ENCODE data around the gene MGARP. TPM values are rescaled to one million over a fixed set of nuclear protein-coding genes. Genes with fewer than 3 reads are reported as not detected.
A peak's percentile ranks its signal among the peaks of the same experiment; 100 is the strongest.

Gene MGARP
- polyA plus RNA-seq, 1 donor: 0.37 TPM

DNA sequence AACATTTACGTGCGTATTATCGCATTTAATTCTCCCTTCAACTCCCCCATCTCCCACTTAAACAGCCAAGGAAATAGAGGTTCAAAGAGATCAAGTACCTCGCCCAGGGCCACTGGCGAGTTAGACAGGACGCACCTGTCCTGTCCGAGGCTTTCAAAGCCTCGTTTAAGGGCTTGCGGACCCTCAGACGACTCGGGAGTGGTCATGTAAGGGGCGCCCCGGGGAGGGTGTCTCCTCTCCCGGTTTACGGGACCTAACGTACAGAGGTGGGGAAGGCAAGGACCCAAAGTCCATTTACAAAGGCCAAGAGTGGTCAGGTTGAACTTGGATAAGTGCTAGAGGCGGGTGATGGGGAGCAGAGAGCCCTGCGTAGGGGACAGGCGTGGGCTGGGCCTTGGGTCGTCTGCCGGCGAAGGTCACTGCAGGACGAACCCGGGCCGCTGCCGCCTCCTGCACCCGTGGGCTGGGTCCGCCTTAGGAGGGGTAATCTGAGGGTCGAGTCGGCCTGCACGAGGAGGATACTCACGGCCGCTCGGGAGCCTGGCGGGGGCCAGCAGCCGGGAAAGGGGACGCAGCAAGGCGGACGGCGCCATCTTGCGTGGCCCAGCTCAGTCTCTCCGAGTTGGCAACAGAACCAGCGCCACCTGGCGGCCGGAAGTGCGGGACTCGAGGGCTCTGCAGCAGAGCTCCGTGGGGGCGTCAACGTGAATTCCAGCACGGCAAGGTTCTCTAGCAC lies 15.3 kb upstream of the MGARP start:
- WGBS (ENCODE audit: insufficient coverage, low lambda C conversion rate): no CpG with 5 or more reads among the region's 51 CpGs

GRCh38 chr4:139286186-139286698 lies 6.2 kb upstream of the MGARP start:
- Histone ChIP-seq H3K27me3 (ENCODE audit: control insufficient read depth, insufficient read depth, low read length) (peaks cover 10% of the 10 kb centered on the region), H3K4me1 (ENCODE audit: control insufficient read depth, insufficient read depth, low read length) (no peaks in the 10 kb centered on the region), H3K9me3 (ENCODE audit: control insufficient read depth, low read depth, low read length) (no peaks in the 10 kb centered on the region), H3K27ac (ENCODE audit: low read length) (no peak overlapping the region), H3K36me3 (ENCODE audit: control insufficient read depth, insufficient read depth, low read length) (peaks cover 9% of the 10 kb centered on the region), H3K4me3 (ENCODE audit: low read length) (no peak overlapping the region)
- no CpG with 5 or more reads among the region's 7 CpGs for WGBS (ENCODE audit: insufficient coverage, low lambda C conversion rate)
- DNase-seq: no peak

More for the DNA sequence above, 15.3 kb upstream of the MGARP start:
- peaks cover 19% of the 10 kb centered on the region for H3K36me3 ChIP-seq (ENCODE audit: control insufficient read depth, insufficient read depth, low read length)
- H3K27ac ChIP-seq (ENCODE audit: low read length): peak overlapping the region; percentile 84
- H3K9me3 ChIP-seq (ENCODE audit: control insufficient read depth, low read depth, low read length): no peaks in the 10 kb centered on the region
- no peaks in the 10 kb centered on the region for H3K4me1 ChIP-seq (ENCODE audit: control insufficient read depth, insufficient read depth, low read length)
- no peaks in the 10 kb centered on the region for H3K27me3 ChIP-seq (ENCODE audit: control insufficient read depth, insufficient read depth, low read length)
- peak; percentile 94 to 95 for DNase-seq
- peak overlapping the region; percentile 73 for H3K4me3 ChIP-seq (ENCODE audit: low read length)

GRCh38 chr4:139282721-139283075 lies 2.7 kb upstream of the MGARP start:
- Histone ChIP-seq H3K4me1 (ENCODE audit: control insufficient read depth, insufficient read depth, low read length) (peaks cover 4% of the 10 kb centered on the region), H3K4me3 (ENCODE audit: low read length) (no peak overlapping the region), H3K9me3 (ENCODE audit: control insufficient read depth, low read depth, low read length) (peaks cover 4% of the 10 kb centered on the region), H3K27ac (ENCODE audit: low read length) (no peak overlapping the region), H3K36me3 (ENCODE audit: control insufficient read depth, insufficient read depth, low read length) (no peaks in the 10 kb centered on the region), H3K27me3 (ENCODE audit: control insufficient read depth, insufficient read depth, low read length) (peaks cover 44% of the 10 kb centered on the region)
- DNase-seq: no peak

GRCh38 chr4:139282065-139282720 lies 2.2 kb upstream of the MGARP start:
- Histone ChIP-seq H3K4me1 (ENCODE audit: control insufficient read depth, insufficient read depth, low read length) (peaks cover 4% of the 10 kb centered on the region), H3K27ac (ENCODE audit: low read length) (no peak overlapping the region), H3K4me3 (ENCODE audit: low read length) (no peak overlapping the region), H3K9me3 (ENCODE audit: control insufficient read depth, low read depth, low read length) (peaks cover 4% of the 10 kb centered on the region), H3K36me3 (ENCODE audit: control insufficient read depth, insufficient read depth, low read length) (no peaks in the 10 kb centered on the region), H3K27me3 (ENCODE audit: control insufficient read depth, insufficient read depth, low read length) (peaks cover 47% of the 10 kb centered on the region)
- DNase-seq: no peak
- 69% methylated on average over 3 of the region's 7 CpGs for WGBS (ENCODE audit: insufficient coverage, low lambda C conversion rate)

GRCh38 chr4:139278912-139279759 lies 889 bp downstream of the MGARP start:
- H3K4me1 ChIP-seq (ENCODE audit: control insufficient read depth, insufficient read depth, low read length): peaks cover 4% of the 10 kb centered on the region
- no peaks in the 10 kb centered on the region for H3K36me3 ChIP-seq (ENCODE audit: control insufficient read depth, insufficient read depth, low read length)
- H3K9me3 ChIP-seq (ENCODE audit: control insufficient read depth, low read depth, low read length): peaks cover 4% of the 10 kb centered on the region
- no peak overlapping the region for H3K27ac ChIP-seq (ENCODE audit: low read length)
- H3K4me3 ChIP-seq (ENCODE audit: low read length): peak overlapping the region; percentile 18
- H3K27me3 ChIP-seq (ENCODE audit: control insufficient read depth, insufficient read depth, low read length): peaks cover 56% of the 10 kb centered on the region
- DNase-seq: no peak
- 19% methylated on average over 3 of the region's 40 CpGs for WGBS (ENCODE audit: insufficient coverage, low lambda C conversion rate)

- no peak for DNase-seq
- Histone ChIP-seq H3K27ac (ENCODE audit: low read length) (no peak overlapping the region), H3K4me1 (ENCODE audit: control insufficient read depth, insufficient read depth, low read length) (peaks cover 4% of the 10 kb centered on the region), H3K27me3 (ENCODE audit: control insufficient read depth, insufficient read depth, low read length) (peaks cover 56% of the 10 kb centered on the region), H3K9me3 (ENCODE audit: control insufficient read depth, low read depth, low read length) (peaks cover 4% of the 10 kb centered on the region), H3K36me3 (ENCODE audit: control insufficient read depth, insufficient read depth, low read length) (no peaks in the 10 kb centered on the region), H3K4me3 (ENCODE audit: low read length) (no peak overlapping the region)
- WGBS (ENCODE audit: insufficient coverage, low lambda C conversion rate): 42% methylated on average over 2 of the region's 16 CpGs
These were observed 1.5 kb downstream of the MGARP start for GRCh38 chr4:139278485-139278884.

GRCh38 chr4:139275281-139275735 lies 4.7 kb downstream of the MGARP start:
- 100% methylated on average over 2 of the region's 4 CpGs for WGBS (ENCODE audit: insufficient coverage, low lambda C conversion rate)
- H3K36me3 ChIP-seq (ENCODE audit: control insufficient read depth, insufficient read depth, low read length): no peaks in the 10 kb centered on the region
- H3K9me3 ChIP-seq (ENCODE audit: control insufficient read depth, low read depth, low read length): peaks cover 4% of the 10 kb centered on the region
- H3K4me1 ChIP-seq (ENCODE audit: control insufficient read depth, insufficient read depth, low read length): peaks cover 4% of the 10 kb centered on the region
- H3K27ac ChIP-seq (ENCODE audit: low read length): no peak overlapping the region
- H3K27me3 ChIP-seq (ENCODE audit: control insufficient read depth, insufficient read depth, low read length): peaks cover 38% of the 10 kb centered on the region
- no peak overlapping the region for H3K4me3 ChIP-seq (ENCODE audit: low read length)
- no peak for DNase-seq

- H3K27ac ChIP-seq (ENCODE audit: low read length): no peak overlapping the region
- no CpG with 5 or more reads among the region's 1 CpG for WGBS (ENCODE audit: insufficient coverage, low lambda C conversion rate)
These were observed 5.2 kb downstream of the MGARP start for GRCh38 chr4:139274790-139275189.

DNA sequence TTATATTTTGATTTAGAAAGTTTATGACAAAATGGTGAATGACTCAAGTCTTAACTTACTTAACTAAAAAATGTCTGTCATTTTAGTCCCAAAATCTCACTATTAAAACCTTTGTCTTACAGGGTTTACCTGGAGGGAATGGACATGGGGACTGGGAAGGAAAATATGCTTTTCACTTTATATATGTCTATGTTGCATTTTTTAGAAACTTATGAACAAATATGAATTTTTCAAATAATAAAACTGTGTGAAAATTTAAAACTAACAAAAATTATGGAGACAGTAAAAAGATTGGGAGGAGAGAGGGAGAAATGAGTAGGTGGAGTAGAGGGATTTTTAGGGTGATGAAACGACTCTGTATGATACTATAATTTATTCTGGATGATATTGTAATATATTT lies 6.2 kb downstream of the MGARP start:
- no peaks in the 10 kb centered on the region for H3K4me1 ChIP-seq (ENCODE audit: control insufficient read depth, insufficient read depth, low read length)
- no CpG with 5 or more reads among the region's 1 CpG for WGBS (ENCODE audit: insufficient coverage, low lambda C conversion rate)
- no peak overlapping the region for H3K27ac ChIP-seq (ENCODE audit: low read length)
- no peak overlapping the region for H3K4me3 ChIP-seq (ENCODE audit: low read length)
- H3K36me3 ChIP-seq (ENCODE audit: control insufficient read depth, insufficient read depth, low read length): no peaks in the 10 kb centered on the region
- no peaks in the 10 kb centered on the region for H3K9me3 ChIP-seq (ENCODE audit: control insufficient read depth, low read depth, low read length)
- DNase-seq: no peak
- H3K27me3 ChIP-seq (ENCODE audit: control insufficient read depth, insufficient read depth, low read length): peaks cover 23% of the 10 kb centered on the region

More at GRCh38 chr4:139274790-139275189, 5.2 kb downstream of the MGARP start:
- Histone ChIP-seq H3K4me1 (ENCODE audit: control insufficient read depth, insufficient read depth, low read length) (peaks cover 4% of the 10 kb centered on the region), H3K36me3 (ENCODE audit: control insufficient read depth, insufficient read depth, low read length) (no peaks in the 10 kb centered on the region), H3K27me3 (ENCODE audit: control insufficient read depth, insufficient read depth, low read length) (peaks cover 33% of the 10 kb centered on the region), H3K9me3 (ENCODE audit: control insufficient read depth, low read depth, low read length) (peaks cover under 1% of the 10 kb centered on the region), H3K4me3 (ENCODE audit: low read length) (no peak overlapping the region)
- no peak for DNase-seq

DNA sequence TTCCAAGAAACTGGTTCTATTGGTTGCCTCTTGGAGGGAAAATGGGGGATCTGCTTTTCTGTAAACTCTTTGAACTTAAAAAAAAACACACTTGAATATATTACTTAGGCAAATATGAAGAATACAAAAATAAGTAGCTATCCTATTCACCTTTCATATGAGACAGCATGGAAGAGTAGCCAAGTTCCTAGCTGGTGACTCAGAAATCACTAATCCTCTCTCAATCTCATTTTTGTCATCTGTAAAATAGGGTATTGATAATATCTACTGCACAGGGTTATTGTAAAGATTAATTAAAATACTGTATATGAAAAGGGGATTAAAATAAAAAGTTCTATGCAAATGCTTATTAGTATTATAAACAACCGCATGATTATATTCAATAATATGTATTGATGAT lies 12.7 kb downstream of the MGARP start:
- H3K36me3 ChIP-seq (ENCODE audit: control insufficient read depth, insufficient read depth, low read length): no peaks in the 10 kb centered on the region
- H3K4me1 ChIP-seq (ENCODE audit: control insufficient read depth, insufficient read depth, low read length): no peaks in the 10 kb centered on the region
- WGBS (ENCODE audit: insufficient coverage, low lambda C conversion rate): no CpG with 5 or more reads among the region's 1 CpG
- no peaks in the 10 kb centered on the region for H3K27me3 ChIP-seq (ENCODE audit: control insufficient read depth, insufficient read depth, low read length)
- no peaks in the 10 kb centered on the region for H3K9me3 ChIP-seq (ENCODE audit: control insufficient read depth, low read depth, low read length)
- DNase-seq: no peak
- H3K4me3 ChIP-seq (ENCODE audit: low read length): no peak overlapping the region
- no peak overlapping the region for H3K27ac ChIP-seq (ENCODE audit: low read length)
